ENCODE measurements around the gene FZD10. TPM values are rescaled to one million over a fixed set of nuclear protein-coding genes. Genes with fewer than 3 reads are reported as not detected.

The FZD10 gene
- total RNA-seq, 1 donor from 2014 or later: 1.9 TPM

GRCh38 chr12:130156652-130157275, 5.5 kb upstream of the FZD10 start:
- ATAC-seq: no peak
- H3K27me3 ChIP-seq (ENCODE audit: low read depth): peaks cover 58% of the 10 kb centered on the region
- no peak overlapping the region for H3K27ac ChIP-seq
- intact Hi-C loops (cut with DNase I): no loop called here
- no peaks in the 10 kb centered on the region for H3K36me3 ChIP-seq
- TF ChIP-seq CTCF (IDR thresholded peaks at IDR 0.05): no peak
- H3K9me3 ChIP-seq: no peaks in the 10 kb centered on the region
- no peak for DNase-seq
- H3K4me1 ChIP-seq: peaks cover 12% of the 10 kb centered on the region
- H3K4me3 ChIP-seq: no peak overlapping the region

- intact Hi-C loops (cut with DNase I): no loop called here
- H3K36me3 ChIP-seq: no peaks in the 10 kb centered on the region
- H3K27me3 ChIP-seq (ENCODE audit: low read depth): peaks cover 70% of the 10 kb centered on the region
- H3K27ac ChIP-seq: no peak overlapping the region
- no peak for TF ChIP-seq CTCF (IDR thresholded peaks at IDR 0.05)
- H3K4me3 ChIP-seq: no peak overlapping the region
- no peaks in the 10 kb centered on the region for H3K9me3 ChIP-seq
- H3K4me1 ChIP-seq: peaks cover 17% of the 10 kb centered on the region
- ATAC-seq (no peak), DNase-seq (no peak)
Observed at GRCh38 chr12:130157998-130158753, 4.1 kb upstream of the FZD10 start.

GRCh38 chr12:130158754-130159059, 3.6 kb upstream of the FZD10 start:
- peaks cover 19% of the 10 kb centered on the region for H3K4me1 ChIP-seq
- no peak overlapping the region for H3K4me3 ChIP-seq
- no peaks in the 10 kb centered on the region for H3K36me3 ChIP-seq

GRCh38 chr12:130160306-130160705, 2.0 kb upstream of the FZD10 start:
- H3K36me3 ChIP-seq: no peaks in the 10 kb centered on the region
- H3K4me3 ChIP-seq: no peak overlapping the region
- DNase-seq (no peak), ATAC-seq (no peak)
- H3K27ac ChIP-seq: no peak overlapping the region
- H3K4me1 ChIP-seq: peaks cover 19% of the 10 kb centered on the region
- no peak for TF ChIP-seq CTCF (IDR thresholded peaks at IDR 0.05)
- H3K27me3 ChIP-seq (ENCODE audit: low read depth): peaks cover 81% of the 10 kb centered on the region
- intact Hi-C loops (cut with DNase I): no loop called here
- no peaks in the 10 kb centered on the region for H3K9me3 ChIP-seq

More at GRCh38 chr12:130158754-130159059, 3.6 kb upstream of the FZD10 start:
- no peak for ATAC-seq
- no peak for TF ChIP-seq CTCF (IDR thresholded peaks at IDR 0.05)
- Histone ChIP-seq H3K9me3 (no peaks in the 10 kb centered on the region), H3K27ac (no peak overlapping the region), H3K27me3 (ENCODE audit: low read depth) (peaks cover 75% of the 10 kb centered on the region)
- intact Hi-C loops (cut with DNase I): no loop called here
- no peak for DNase-seq

- no peak overlapping the region for H3K27ac ChIP-seq
- peaks cover 84% of the 10 kb centered on the region for H3K27me3 ChIP-seq (ENCODE audit: low read depth)
- TF ChIP-seq CTCF (IDR thresholded peaks at IDR 0.05): no peak
- peak overlapping the region; percentile 52 for H3K4me3 ChIP-seq
- no peaks in the 10 kb centered on the region for H3K36me3 ChIP-seq
- peaks cover 19% of the 10 kb centered on the region for H3K4me1 ChIP-seq
- DNase-seq: no peak
- ATAC-seq: no peak
- no peaks in the 10 kb centered on the region for H3K9me3 ChIP-seq
- intact Hi-C loops (cut with DNase I): no loop called here
Observed at GRCh38 chr12:130160711-130161231, 1.5 kb upstream of the FZD10 start.

All from lower lobe of right lung (tissue), 2 donors.